HepG2 (cell line): ENCODE data around the gene LDAF1. TPM values are rescaled to one million over a fixed set of nuclear protein-coding genes. Genes with fewer than 3 reads are reported as not detected.

Experiments used
- ATAC-seq: fragments of 200-7000 bp; cut with Tn5 transposase; 3 replicates; pipeline ENCODE4 v1.9.1; 2020; ENCODE audit warnings: mild to moderate bottlenecking, moderate library complexity
- BruUV-seq: library from RNA; stranded (reverse); fragments of 400-500 nt; replicated peaks from 2 replicates; lab custom pipeline; 2021; lab: Mats Ljungman, UMichigan
- CTCF ChIA-PET: fragments of 300-600 bp; formaldehyde crosslinking; extraction: SDS; loops from one replicate; lab custom pipeline; 2021; ENCODE audit warnings: low total read pairs, inconsistent platforms, low intra/inter-chr PET ratio; lab: Yijun Ruan, JAX
- POLR2A ChIA-PET: fragments of 350-600 bp; sonication (Branson Sonifier 250); formaldehyde crosslinking; loops from one replicate; lab custom pipeline; 2020; ENCODE audit warnings: antibody characterized with exemption, inconsistent platforms; lab: Yijun Ruan, JAX
- DNase-seq: peaks from one replicate; pipeline ENCODE4 v3.0.0-alpha.2; 2015; ENCODE audit warnings: low spot score
- FAIRE-seq: peaks from 3 replicates; lab custom pipeline; 2011; peaks lifted over from hg19 to GRCh38; lab: Jason Lieb, UNC
- H2AFZ ChIP-seq: one replicate; pipeline ENCODE4 v1.6.1; 2011; ENCODE audit warnings: low read length, inconsistent platforms
- H3K27ac ChIP-seq: fragments of 300-600 bp; 3 replicates; pipeline ENCODE4 v1.8.0; 2011; ENCODE audit warnings: mixed run types, mild to moderate bottlenecking, mixed read lengths, low read length, inconsistent platforms; ENCODE audit not compliant: insufficient read depth; ENCODE audit errors: extremely low read length
- H3K27me3 ChIP-seq, 2 experiments: fragments of 200-600 bp in 1 of 2; 2 replicates in 1 of 2; 3 replicates in 1 of 2; pipeline versions ENCODE4 v1.6.0 to v1.8.0; 2011; ENCODE audit warnings: low read length in 2 of 2, mild to moderate bottlenecking in 2 of 2, moderate library complexity in 2 of 2, inconsistent platforms in 1 of 2; ENCODE audit not compliant: insufficient read depth in 2 of 2, control insufficient read depth in 1 of 2
- H3K36me3 ChIP-seq, 2 experiments: fragments of 200-600 bp in 1 of 2; replicated peaks in 1 of 2; 2 replicates in 1 of 2; 3 replicates in 1 of 2; pipeline versions ENCODE4 v1.5.1 to v1.8.0; 2011; ENCODE audit warnings: low read length in 2 of 2, inconsistent platforms in 1 of 2; ENCODE audit not compliant: insufficient read depth in 2 of 2, control insufficient read depth in 1 of 2
- H3K4me1 ChIP-seq: 2 replicates; pipeline ENCODE4 v1.5.1; 2012; ENCODE audit warnings: low read length, inconsistent platforms; ENCODE audit not compliant: insufficient read depth
- H3K4me2 ChIP-seq: 2 replicates; pipeline ENCODE4 v1.6.0; 2011; ENCODE audit warnings: low read depth, low read length, inconsistent platforms
- H3K4me3 ChIP-seq, 3 experiments: fragments of 200-600 bp in 1 of 3; sonication (generic), shearing (Covaris generic) in 1 of 3; replicated peaks in 1 of 3; 2 replicates each; pipeline ENCODE4 v1.5.1; 2011 to 2016; ENCODE audit warnings: low read length in 3 of 3, inconsistent platforms in 2 of 3, low read depth in 2 of 3, mild to moderate bottlenecking in 2 of 3, control low read depth in 1 of 3, mixed read lengths in 1 of 3; ENCODE audit not compliant: insufficient read depth in 1 of 3
- H3K79me2 ChIP-seq: one replicate; pipeline ENCODE4 v1.6.1; 2011; ENCODE audit warnings: low read length, inconsistent platforms; ENCODE audit not compliant: insufficient read depth
- H3K9ac ChIP-seq: 2 replicates; pipeline ENCODE4 v1.6.0; 2011; ENCODE audit warnings: mild to moderate bottlenecking, low read depth, low read length, inconsistent platforms; ENCODE audit not compliant: insufficient read depth
- H3K9me3 ChIP-seq: 2 replicates; pipeline ENCODE4 v1.5.1; 2012; ENCODE audit warnings: mild to moderate bottlenecking, low read length
- H4K20me1 ChIP-seq: 2 replicates; pipeline ENCODE4 v1.6.0; 2011; ENCODE audit warnings: inconsistent platforms, mild to moderate bottlenecking, low read length, moderate library complexity; ENCODE audit not compliant: insufficient read depth
- IRF2 ChIP-seq: IDR thresholded peaks from 2 replicates; pipeline ENCODE4 v1.6.1; 2018; ENCODE audit warnings: missing genetic modification reagents, missing compliant biosample characterization
- KDM5B ChIP-seq: sonication (generic); formaldehyde crosslinking; IDR thresholded peaks from 2 replicates; pipeline ENCODE4 v1.4.0; 2020; ENCODE audit warnings: missing genetic modification reagents, mild to moderate bottlenecking, borderline replicate concordance
- PPARG ChIP-seq: conservative IDR thresholded peaks from 2 replicates; pipeline ENCODE4 v1.6.1; 2016; ENCODE audit warnings: missing biosample characterization, missing genetic modification reagents
- SIN3A ChIP-seq: IDR thresholded peaks from 2 replicates; pipeline ENCODE4 v1.6.1; 2011; ENCODE audit warnings: low read depth, mild to moderate bottlenecking, control low read depth, low read length, borderline replicate concordance
- SP5 ChIP-seq: IDR thresholded peaks from 2 replicates; pipeline ENCODE4 v1.6.1; 2016; ENCODE audit warnings: low read depth, borderline replicate concordance
- TOE1 ChIP-seq: sonication (generic); formaldehyde crosslinking; IDR thresholded peaks from 2 replicates; pipeline ENCODE4 v1.4.0; 2020; ENCODE audit warnings: mild to moderate bottlenecking, missing genetic modification reagents
- ZNF558 ChIP-seq: sonication (generic); formaldehyde crosslinking; IDR thresholded peaks from 2 replicates; pipeline ENCODE4 v1.9.0; 2022; ENCODE audit warnings: mild to moderate bottlenecking, missing genetic modification reagents, borderline replicate concordance
- ZNF703 ChIP-seq: sonication (generic); formaldehyde crosslinking; IDR thresholded peaks from 2 replicates; pipeline ENCODE4 v1.5.1; 2020; ENCODE audit warnings: missing genetic modification reagents, mild to moderate bottlenecking, moderate library complexity, borderline replicate concordance
- ZNF766 ChIP-seq: sonication (generic); formaldehyde crosslinking; IDR thresholded peaks from 2 replicates; pipeline ENCODE4 v1.5.0; 2020; ENCODE audit warnings: missing genetic modification reagents, borderline replicate concordance
- ZNF788 ChIP-seq: sonication (generic); formaldehyde crosslinking; IDR thresholded peaks from 2 replicates; pipeline ENCODE4 v1.5.0; 2020; ENCODE audit warnings: mild to moderate bottlenecking, missing genetic modification reagents, borderline replicate concordance
- WGBS: methylation state at CpG from one replicate; pipeline ENCODE4 v1.1.6; 2017; ENCODE audit warnings: low lambda C conversion rate; 5-methylcytosine and 5-hydroxymethylcytosine counted together
- in situ Hi-C: cut with HindIII; loops from 2 replicates; pipeline ENCODE4 v1.10.0; 2017; ENCODE audit warnings: low pct_unique_long_range_greater_than_20kb; ENCODE audit not compliant: extremely low pct_ligation_motif_present
- intact Hi-C: fragments of 100-400 bp; cut with micrococcal nuclease; formaldehyde crosslinking; loops from one replicate; pipeline ENCODE4 v1.10.0; 2022; ENCODE audit not compliant: unreplicated experiment
- polyA plus RNA-seq, 8 experiments: library from polyadenylated mRNA; depleted of rRNA in 3 of 8; stranded (reverse) in 7 of 8; unstranded in 1 of 8; fragments of >200 nt; fragmentation: Illumina TruSeq in 4 of 8; extraction: Trizol in 4 of 8; gene quantifications; 2 replicates each; pipeline versions ENCODE4 v1.2.1 to v1.2.3, GENCODE V29; 2011 to 2016; ENCODE audit warnings: low read depth in 4 of 8, missing spikeins in 1 of 8, mixed read lengths in 1 of 8; ENCODE audit not compliant: insufficient read depth in 1 of 8
- total RNA-seq, 5 experiments: library from RNA; depleted of rRNA; stranded (reverse); fragments of >200 nt; fragmentation: Illumina TruSeq; extraction: Trizol; gene quantifications; 2 replicates each; pipeline ENCODE4 v1.2.3, GENCODE V29; 2016; ENCODE audit warnings: low read depth in 1 of 5
- TF ChIP-seq, protein P1 (sequence below): IDR thresholded peaks from 2 replicates; pipeline ENCODE4 v1.6.1; 2016; ENCODE audit warnings: mild to moderate bottlenecking
- TF ChIP-seq, protein P2 (sequence below): IDR thresholded peaks from 2 replicates; pipeline ENCODE4 v1.6.1; 2018; ENCODE audit warnings: missing genetic modification reagents, mild to moderate bottlenecking, missing compliant biosample characterization
- TF ChIP-seq, protein P3 (sequence below): IDR thresholded peaks from 2 replicates; pipeline ENCODE4 v1.6.1; 2012; ENCODE audit warnings: inconsistent platforms
- TF ChIP-seq, protein P4 (sequence below): sonication (generic); formaldehyde crosslinking; IDR thresholded peaks from 2 replicates; pipeline ENCODE4 v1.5.1; 2020; ENCODE audit warnings: mild to moderate bottlenecking, missing genetic modification reagents, borderline replicate concordance

Gene LDAF1
- total and polyA plus RNA-seq, 2 of the 13 experiments (the other 11 are each of a cell fraction or from before 2014, with no cell fraction given), result 6.3 to 7.5 TPM

DNA sequence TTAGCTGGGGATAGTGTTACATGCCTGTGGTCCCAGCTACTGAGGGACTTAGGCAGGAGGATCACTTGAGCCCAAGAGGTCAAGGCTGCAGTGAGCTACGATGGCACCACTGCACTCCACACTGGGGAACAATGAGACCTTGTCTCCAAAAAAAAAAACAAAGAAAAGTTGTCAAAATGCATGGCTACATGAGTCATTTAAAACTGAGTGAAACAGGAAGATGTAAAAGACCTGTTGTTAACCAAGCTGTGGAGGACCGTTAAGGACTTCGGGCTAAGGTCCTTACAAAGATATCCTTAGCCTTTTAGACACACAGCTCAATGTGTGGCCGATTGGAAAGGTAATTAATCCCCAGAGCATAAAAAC is 27.8 kb downstream of the LDAF1 start:
- peak; percentile 97 for FAIRE-seq
- peak; percentile 77; the same call in 1 of the 2 replicates for TF ChIP-seq ZNF766
- TF ChIP-seq, protein P1, sequence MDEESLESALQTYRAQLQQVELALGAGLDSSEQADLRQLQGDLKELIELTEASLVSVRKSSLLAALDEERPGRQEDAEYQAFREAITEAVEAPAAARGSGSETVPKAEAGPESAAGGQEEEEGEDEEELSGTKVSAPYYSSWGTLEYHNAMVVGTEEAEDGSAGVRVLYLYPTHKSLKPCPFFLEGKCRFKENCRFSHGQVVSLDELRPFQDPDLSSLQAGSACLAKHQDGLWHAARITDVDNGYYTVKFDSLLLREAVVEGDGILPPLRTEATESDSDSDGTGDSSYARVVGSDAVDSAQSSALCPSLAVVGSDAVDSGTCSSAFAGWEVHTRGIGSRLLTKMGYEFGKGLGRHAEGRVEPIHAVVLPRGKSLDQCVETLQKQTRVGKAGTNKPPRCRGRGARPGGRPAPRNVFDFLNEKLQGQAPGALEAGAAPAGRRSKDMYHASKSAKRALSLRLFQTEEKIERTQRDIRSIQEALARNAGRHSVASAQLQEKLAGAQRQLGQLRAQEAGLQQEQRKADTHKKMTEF (CRISPR knock-in tag), result peak; percentile 76
- 0 out of 2 replicates have a peak, but pooled peaks have one; percentile 34 for TF ChIP-seq SP5
- TF ChIP-seq ZNF703, result no peak
- TF ChIP-seq, protein P2, sequence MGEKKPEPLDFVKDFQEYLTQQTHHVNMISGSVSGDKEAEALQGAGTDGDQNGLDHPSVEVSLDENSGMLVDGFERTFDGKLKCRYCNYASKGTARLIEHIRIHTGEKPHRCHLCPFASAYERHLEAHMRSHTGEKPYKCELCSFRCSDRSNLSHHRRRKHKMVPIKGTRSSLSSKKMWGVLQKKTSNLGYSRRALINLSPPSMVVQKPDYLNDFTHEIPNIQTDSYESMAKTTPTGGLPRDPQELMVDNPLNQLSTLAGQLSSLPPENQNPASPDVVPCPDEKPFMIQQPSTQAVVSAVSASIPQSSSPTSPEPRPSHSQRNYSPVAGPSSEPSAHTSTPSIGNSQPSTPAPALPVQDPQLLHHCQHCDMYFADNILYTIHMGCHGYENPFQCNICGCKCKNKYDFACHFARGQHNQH (CRISPR knock-in tag), result peak; percentile 77
- TF ChIP-seq ZNF558 (CRISPR knock-in tag), result no peak
- TF ChIP-seq, protein P3, sequence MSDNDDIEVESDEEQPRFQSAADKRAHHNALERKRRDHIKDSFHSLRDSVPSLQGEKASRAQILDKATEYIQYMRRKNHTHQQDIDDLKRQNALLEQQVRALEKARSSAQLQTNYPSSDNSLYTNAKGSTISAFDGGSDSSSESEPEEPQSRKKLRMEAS, result peak; percentile 29
- no peak for TF ChIP-seq TOE1 (CRISPR knock-in tag)
- 0 out of 2 replicates have a peak, but pooled peaks have one; percentile 69 for TF ChIP-seq ZNF788 (CRISPR knock-in tag)
- 0 out of 2 replicates have a peak, but pooled peaks have one; percentile 8 for TF ChIP-seq KDM5B (CRISPR knock-in tag)
- peak; percentile 78 for TF ChIP-seq PPARG (CRISPR knock-in tag)
- 0 out of 2 replicates have a peak, but pooled peaks have one; percentile 28 for TF ChIP-seq SIN3A
- TF ChIP-seq, protein P4, sequence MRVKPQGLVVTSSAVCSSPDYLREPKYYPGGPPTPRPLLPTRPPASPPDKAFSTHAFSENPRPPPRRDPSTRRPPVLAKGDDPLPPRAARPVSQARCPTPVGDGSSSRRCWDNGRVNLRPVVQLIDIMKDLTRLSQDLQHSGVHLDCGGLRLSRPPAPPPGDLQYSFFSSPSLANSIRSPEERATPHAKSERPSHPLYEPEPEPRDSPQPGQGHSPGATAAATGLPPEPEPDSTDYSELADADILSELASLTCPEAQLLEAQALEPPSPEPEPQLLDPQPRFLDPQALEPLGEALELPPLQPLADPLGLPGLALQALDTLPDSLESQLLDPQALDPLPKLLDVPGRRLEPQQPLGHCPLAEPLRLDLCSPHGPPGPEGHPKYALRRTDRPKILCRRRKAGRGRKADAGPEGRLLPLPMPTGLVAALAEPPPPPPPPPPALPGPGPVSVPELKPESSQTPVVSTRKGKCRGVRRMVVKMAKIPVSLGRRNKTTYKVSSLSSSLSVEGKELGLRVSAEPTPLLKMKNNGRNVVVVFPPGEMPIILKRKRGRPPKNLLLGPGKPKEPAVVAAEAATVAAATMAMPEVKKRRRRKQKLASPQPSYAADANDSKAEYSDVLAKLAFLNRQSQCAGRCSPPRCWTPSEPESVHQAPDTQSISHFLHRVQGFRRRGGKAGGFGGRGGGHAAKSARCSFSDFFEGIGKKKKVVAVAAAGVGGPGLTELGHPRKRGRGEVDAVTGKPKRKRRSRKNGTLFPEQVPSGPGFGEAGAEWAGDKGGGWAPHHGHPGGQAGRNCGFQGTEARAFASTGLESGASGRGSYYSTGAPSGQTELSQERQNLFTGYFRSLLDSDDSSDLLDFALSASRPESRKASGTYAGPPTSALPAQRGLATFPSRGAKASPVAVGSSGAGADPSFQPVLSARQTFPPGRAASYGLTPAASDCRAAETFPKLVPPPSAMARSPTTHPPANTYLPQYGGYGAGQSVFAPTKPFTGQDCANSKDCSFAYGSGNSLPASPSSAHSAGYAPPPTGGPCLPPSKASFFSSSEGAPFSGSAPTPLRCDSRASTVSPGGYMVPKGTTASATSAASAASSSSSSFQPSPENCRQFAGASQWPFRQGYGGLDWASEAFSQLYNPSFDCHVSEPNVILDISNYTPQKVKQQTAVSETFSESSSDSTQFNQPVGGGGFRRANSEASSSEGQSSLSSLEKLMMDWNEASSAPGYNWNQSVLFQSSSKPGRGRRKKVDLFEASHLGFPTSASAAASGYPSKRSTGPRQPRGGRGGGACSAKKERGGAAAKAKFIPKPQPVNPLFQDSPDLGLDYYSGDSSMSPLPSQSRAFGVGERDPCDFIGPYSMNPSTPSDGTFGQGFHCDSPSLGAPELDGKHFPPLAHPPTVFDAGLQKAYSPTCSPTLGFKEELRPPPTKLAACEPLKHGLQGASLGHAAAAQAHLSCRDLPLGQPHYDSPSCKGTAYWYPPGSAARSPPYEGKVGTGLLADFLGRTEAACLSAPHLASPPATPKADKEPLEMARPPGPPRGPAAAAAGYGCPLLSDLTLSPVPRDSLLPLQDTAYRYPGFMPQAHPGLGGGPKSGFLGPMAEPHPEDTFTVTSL (CRISPR knock-in tag), result peak; percentile 94
- TF ChIP-seq IRF2 (CRISPR knock-in tag), result peak; percentile 58; the same call in 1 of the 2 replicates

More for the DNA sequence above, 27.8 kb downstream of the LDAF1 start:
- Histone ChIP-seq H2AFZ (no peak overlapping the region), H3K9me3 (no peaks in the 10 kb centered on the region), H3K4me1 (peaks cover 45% of the 10 kb centered on the region), H3K9ac (peak overlapping the region; percentile 27; the same call in 1 of the 2 replicates), H3K27me3 (0 out of 5 replicates have a peak, but pooled peaks cover 0 to 6% of the 10 kb centered on the region in 2 experiments), H3K27ac (peak overlapping the region; percentile 50), H3K4me3 (peak overlapping the region in 2 of 3 experiments; percentile 5 to 20; a peak in 2 of 6 replicates), H4K20me1 (no peaks in the 10 kb centered on the region), H3K36me3 (no peaks in the 10 kb centered on the region), H3K4me2 (peak overlapping the region; percentile 58), H3K79me2 (no peaks in the 10 kb centered on the region)
- 3% methylated on average over 4 of the region's 4 CpGs for WGBS
- DNase-seq (peak; percentile 98), ATAC-seq (peak; percentile 86)
- CTCF ChIA-PET, result no interaction called here
- in situ Hi-C loops, result loop anchor here (5.0 kb wide), 2 partner anchors 91 to 116 kb away; partner anchors contain the start of gene CRYM
- POLR2A ChIA-PET, result interaction anchor here (1.2 to 5.4 kb wide), 5 partner anchors 44 to 115 kb away, joined by 4 to 52 read pairs (median 16); partner anchors contain the start of gene ANKS4B
- BruUV-seq, result no TSS peak
- intact Hi-C loops, result no loop called here
